ENCODE data around the gene CPLANE1. TPM values are rescaled to one million over a fixed set of nuclear protein-coding genes. Genes with fewer than 3 reads are reported as not detected.

Gene CPLANE1
- total and polyA plus RNA-seq, 2 of the 4 experiments (the other 2 are of a cell fraction), result 4.4 to 17.9 TPM

- H2BK20ac ChIP-seq (ENCODE audit: low read depth, low read length), result no peak overlapping the region
- ChIA-PET POLR2A (ENCODE audit: unreplicated experiment) (no interaction called here), CTCF (no interaction called here)
- H3K14ac ChIP-seq (replicated peaks; ENCODE audit: low read depth, low read length), result no peak overlapping the region
- H3K9ac ChIP-seq (ENCODE audit: low read depth, low read length), result no peak overlapping the region
- H2BK120ac ChIP-seq (ENCODE audit: low read depth, low read length), result no peak overlapping the region
- intact Hi-C loops (cut with micrococcal nuclease), result no loop called here
- in situ Hi-C loops (cut with MboI; ENCODE audit: low sequenced_read_pairs), result no loop called here
- no peak overlapping the region for H4K91ac ChIP-seq (ENCODE audit: insufficient read depth, low read depth, low read length)
- ATAC-seq (ENCODE audit: low read depth) (no peak), DNase-seq (no peak)
- H4K8ac ChIP-seq (ENCODE audit: low read depth in 2 of 2, low read length in 2 of 2), result no peak overlapping the region
- no peak overlapping the region for H2BK5ac ChIP-seq (ENCODE audit: low read depth, low read length, poor library complexity, severe bottlenecking)
- no peak overlapping the region for H3K4me3 ChIP-seq (ENCODE audit: insufficient read depth, low read depth, low read length)
- H4K5ac ChIP-seq (ENCODE audit: low read depth, low read length), result no peak overlapping the region
- peaks cover 16% of the 10 kb centered on the region for H3K36me3 ChIP-seq (ENCODE audit: control insufficient read depth, insufficient read depth, low read length)
- H3K56ac ChIP-seq (ENCODE audit: extremely low read depth, insufficient read depth, low read length), result no peak overlapping the region
- H3K23ac ChIP-seq (ENCODE audit: low read depth, low read length), result no peak overlapping the region
- BruUV-seq (replicated peaks), result no TSS peak
- no peak overlapping the region for H3K4me2 ChIP-seq (ENCODE audit: low read depth, low read length)
- H4K20me1 ChIP-seq (ENCODE audit: insufficient read depth, low read length), result no peaks in the 10 kb centered on the region
- no peak overlapping the region for H2AK9ac ChIP-seq (replicated peaks; ENCODE audit: low read depth, low read length, poor library complexity)
- dilution Hi-C loops (cut with HindIII; ENCODE audit: low sequenced_read_pairs, unreplicated experiment), result no loop called here
- peaks cover 3% of the 10 kb centered on the region for H3K9me1 ChIP-seq (ENCODE audit: insufficient read depth, low read length)
- H3K4ac ChIP-seq (ENCODE audit: low read depth, low read length), result no peak overlapping the region
- H3K27ac ChIP-seq (ENCODE audit: insufficient read depth, low read length), result no peak overlapping the region
- H3K9me3 ChIP-seq (ENCODE audit: control insufficient read depth, insufficient read depth, low read length), result no peaks in the 10 kb centered on the region
- H3K79me1 ChIP-seq (ENCODE audit: low read depth in 1 of 2, low read length in 2 of 2), result no peaks in the 10 kb centered on the region
- peaks cover 4% of the 10 kb centered on the region; the same call in 1 of the 2 replicates for H3K4me1 ChIP-seq (ENCODE audit: control insufficient read depth, insufficient read depth, low read length)
- no peak overlapping the region for H2AK5ac ChIP-seq (ENCODE audit: low read depth, low read length)
- H3K18ac ChIP-seq (ENCODE audit: low read depth, low read length), result no peak overlapping the region
- no peak overlapping the region for H2BK15ac ChIP-seq (ENCODE audit: low read depth, low read length)
- H3K27me3 ChIP-seq (ENCODE audit: control insufficient read depth, insufficient read depth, low read length), result no peaks in the 10 kb centered on the region
- WGBS, 2 experiments (ENCODE audit: extremely low coverage in 2 of 2, insufficient read length in 1 of 2), result 100% methylated on average over 2 of the region's 5 CpGs; no CpG with 5 or more reads in 1 of the 2 experiments
- H2AFZ ChIP-seq (replicated peaks; ENCODE audit: low read length, poor library complexity), result no peak overlapping the region
- TF ChIP-seq RCOR1 (IDR thresholded peaks at IDR 0.05; ENCODE audit: insufficient replicate concordance, low read length), result no peak
Measured at GRCh38 chr5:37120270-37120669, 128.9 kb downstream of the CPLANE1 start.
